Measurements from ENCODE around the gene CHRNA1.

CHRNA1 gene

GRCh38 chr2:174760845-174761473 is 3.3 kb downstream of the CHRNA1 start:
- no peak for DNase-seq (ENCODE audit: low read depth)

- no peak for DNase-seq (ENCODE audit: low read depth)
These were observed 4.7 kb downstream of the CHRNA1 start for GRCh38 chr2:174759381-174760065.

GRCh38 chr2:174756743-174757142 is 7.5 kb downstream of the CHRNA1 start:
- DNase-seq (ENCODE audit: low read depth): no peak

- DNase-seq (ENCODE audit: low read depth): no peak
These were observed 11.1 kb downstream of the CHRNA1 start for GRCh38 chr2:174753038-174753633.

GRCh38 chr2:174752403-174753037 is 11.8 kb downstream of the CHRNA1 start:
- no peak for DNase-seq (ENCODE audit: low read depth)

GRCh38 chr2:174750923-174751441 is 13.3 kb downstream of the CHRNA1 start:
- DNase-seq (ENCODE audit: low read depth): no peak

- DNase-seq (ENCODE audit: low read depth): no peak
These were observed 14.5 kb downstream of the CHRNA1 start for GRCh38 chr2:174749793-174750192.

GRCh38 chr2:174748948-174749347 is 15.3 kb downstream of the CHRNA1 start:
- DNase-seq (ENCODE audit: low read depth): peak; percentile 46

- no peak for DNase-seq (ENCODE audit: low read depth)
These were observed 19.1 kb downstream of the CHRNA1 start for GRCh38 chr2:174745142-174745541.

- DNase-seq (ENCODE audit: low read depth): no peak
These were observed 20.2 kb downstream of the CHRNA1 start for GRCh38 chr2:174744111-174744510.

- DNase-seq (ENCODE audit: low read depth): no peak
These were observed 23.6 kb downstream of the CHRNA1 start for GRCh38 chr2:174740721-174741120.

- DNase-seq (ENCODE audit: low read depth): no peak
These were observed 25.4 kb downstream of the CHRNA1 start for GRCh38 chr2:174738841-174739240.

- no peak for DNase-seq (ENCODE audit: low read depth)
These were observed 32.7 kb downstream of the CHRNA1 start for GRCh38 chr2:174731546-174731945.

GRCh38 chr2:174730698-174731018 is 33.6 kb downstream of the CHRNA1 start:
- no peak for DNase-seq (ENCODE audit: low read depth)

GRCh38 chr2:174729797-174730697 is 34.2 kb downstream of the CHRNA1 start:
- DNase-seq (ENCODE audit: low read depth): no peak

GRCh38 chr2:174728096-174728495 is 36.2 kb downstream of the CHRNA1 start:
- no peak for DNase-seq (ENCODE audit: low read depth)

GRCh38 chr2:174726212-174726611 is 38.1 kb downstream of the CHRNA1 start:
- DNase-seq (ENCODE audit: low read depth): no peak

- DNase-seq (ENCODE audit: low read depth): no peak
These were observed 41.2 kb downstream of the CHRNA1 start for GRCh38 chr2:174722942-174723592.

- DNase-seq (ENCODE audit: low read depth): no peak
These were observed 45.3 kb downstream of the CHRNA1 start for GRCh38 chr2:174719016-174719415.

GRCh38 chr2:174718591-174718990 is 45.7 kb downstream of the CHRNA1 start:
- DNase-seq (ENCODE audit: low read depth): no peak

GRCh38 chr2:174717916-174718315 is 46.4 kb downstream of the CHRNA1 start:
- no peak for DNase-seq (ENCODE audit: low read depth)

Measured in stimulated activated CD8-positive, alpha-beta memory T cell treated with anti-CD3 and anti-CD28 coated beads, Interleukin-15, amount 100 ng/mL, for 1 hour (primary cell).